Neural progenitor cell (in vitro differentiated cells): ENCODE data around the gene RAB6B.

ENCODE experiments used
- EZH2 ChIP-seq: fragments of 200-600 bp; sonication (generic); IDR thresholded peaks from 2 replicates; pipeline ENCODE4 v1.6.1; 2017; ENCODE audit warnings: antibody characterized with exemption, mild to moderate bottlenecking, moderate library complexity
- EZH2phosphoT487 ChIP-seq: fragments of 200-600 bp; sonication (generic); IDR thresholded peaks from 2 replicates; pipeline ENCODE4 v1.6.1; 2017; ENCODE audit warnings: antibody characterized with exemption
- TF ChIP-seq, protein P1 (sequence below): fragments of 200-600 bp; sonication (generic); IDR thresholded peaks from 2 replicates; pipeline ENCODE4 v1.5.1; 2017; ENCODE audit warnings: antibody characterized with exemption, mild to moderate bottlenecking

DNA sequence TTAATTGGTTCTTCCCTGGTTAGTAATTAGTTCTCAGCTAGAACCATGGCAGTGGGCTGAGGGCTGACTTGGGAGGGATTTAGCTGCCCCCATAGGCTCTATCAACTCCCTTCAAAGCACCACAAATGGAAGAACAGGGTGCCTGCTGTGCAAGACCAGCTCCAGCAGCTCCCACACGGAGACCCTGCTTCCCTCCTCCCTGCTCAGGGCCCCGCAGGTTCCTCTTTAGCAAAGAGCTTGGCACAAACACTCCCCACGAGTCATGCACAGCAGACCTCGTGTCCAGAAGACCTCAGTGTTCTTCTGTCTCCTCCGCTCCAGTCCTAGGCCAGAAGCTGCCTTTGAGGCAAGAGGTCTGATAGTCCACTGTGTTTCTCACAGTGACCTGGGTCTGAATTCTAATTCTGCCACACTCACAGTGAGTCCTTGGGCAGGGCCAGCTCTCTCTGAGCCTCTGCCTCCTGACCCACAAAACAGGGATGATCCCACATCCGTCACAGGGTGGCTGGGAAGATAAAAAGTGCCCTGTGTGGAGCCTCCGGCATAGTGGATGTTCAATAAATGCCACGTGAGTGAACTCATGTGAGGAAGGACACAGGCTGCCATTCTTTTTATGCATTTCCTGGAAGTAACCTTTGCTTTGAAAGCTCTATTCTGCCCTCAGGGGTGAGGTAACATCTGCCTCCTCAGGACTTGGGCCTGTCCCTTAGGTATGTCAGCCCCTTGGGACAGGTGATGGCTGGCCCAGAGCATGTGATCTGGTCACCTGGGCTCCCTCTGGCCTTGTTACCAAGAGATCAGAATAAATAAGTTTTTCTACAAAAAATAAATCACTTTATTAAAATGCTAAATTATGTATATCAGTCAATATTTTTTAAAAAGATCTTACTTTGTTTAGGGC lies 7.6 kb downstream of the RAB6B start:
- TF ChIP-seq, protein P1, sequence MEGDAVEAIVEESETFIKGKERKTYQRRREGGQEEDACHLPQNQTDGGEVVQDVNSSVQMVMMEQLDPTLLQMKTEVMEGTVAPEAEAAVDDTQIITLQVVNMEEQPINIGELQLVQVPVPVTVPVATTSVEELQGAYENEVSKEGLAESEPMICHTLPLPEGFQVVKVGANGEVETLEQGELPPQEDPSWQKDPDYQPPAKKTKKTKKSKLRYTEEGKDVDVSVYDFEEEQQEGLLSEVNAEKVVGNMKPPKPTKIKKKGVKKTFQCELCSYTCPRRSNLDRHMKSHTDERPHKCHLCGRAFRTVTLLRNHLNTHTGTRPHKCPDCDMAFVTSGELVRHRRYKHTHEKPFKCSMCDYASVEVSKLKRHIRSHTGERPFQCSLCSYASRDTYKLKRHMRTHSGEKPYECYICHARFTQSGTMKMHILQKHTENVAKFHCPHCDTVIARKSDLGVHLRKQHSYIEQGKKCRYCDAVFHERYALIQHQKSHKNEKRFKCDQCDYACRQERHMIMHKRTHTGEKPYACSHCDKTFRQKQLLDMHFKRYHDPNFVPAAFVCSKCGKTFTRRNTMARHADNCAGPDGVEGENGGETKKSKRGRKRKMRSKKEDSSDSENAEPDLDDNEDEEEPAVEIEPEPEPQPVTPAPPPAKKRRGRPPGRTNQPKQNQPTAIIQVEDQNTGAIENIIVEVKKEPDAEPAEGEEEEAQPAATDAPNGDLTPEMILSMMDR, result no peak
- no peak for TF ChIP-seq EZH2
- no peak for TF ChIP-seq EZH2phosphoT487
